ENCODE results near the gene ZNF343. TPM values are rescaled to one million over a fixed set of nuclear protein-coding genes. Genes with fewer than 3 reads are reported as not detected.
"Not testable (repeated sequence)": the region's sequence is repeated elsewhere in the genome, so short reads cannot be mapped to it uniquely, and the experiment has no call there.

Gene ZNF343
- total and polyA plus RNA-seq, 2 donors (not counting 1 experiment from before 2014, with no cell fraction given) = 11.6 to 23.4 TPM

- Mint-ChIP-seq H3K9me3 (ENCODE audit: insufficient read depth) (no peaks in the 10 kb centered on the region), H3K4me1 (peaks cover 20% of the 10 kb centered on the region), H3K27me3 (peaks cover 18% of the 10 kb centered on the region), H3K4me3 (peak overlapping the region; percentile 50), H3K27ac (peak overlapping the region; percentile 50)
- CTCF ChIA-PET = interaction anchor here (1.5 to 3.9 kb wide), 2 partner anchors 16 to 37 kb away, joined by 4 to 48 read pairs; partner anchors contain the start of gene SNRPB
- peaks cover 0 to 5% (median 1%) of the 10 kb centered on the region in 4 experiments for H3K27me3 ChIP-seq (replicated peaks in 1 of 4; ENCODE audit: control extremely low read depth in 1 of 4, control insufficient read depth in 3 of 4, insufficient read depth in 4 of 4, low read length in 3 of 4)
- no peaks in the 10 kb centered on the region for H3K9me3 ChIP-seq (ENCODE audit: control extremely low read depth in 1 of 3, control insufficient read depth in 2 of 3, insufficient read depth in 1 of 3, low read length in 2 of 3)
- no peak overlapping the region for H3K27ac ChIP-seq (ENCODE audit: low read length in 2 of 2)
- ATAC-seq (ENCODE audit: low read depth) = no peak
- TF ChIP-seq EZH2 (IDR thresholded peaks at IDR 0.05; ENCODE audit: borderline replicate concordance, insufficient read depth, low read depth, low read length, poor library complexity, severe bottlenecking) (no peak), CTCF (IDR thresholded peaks at IDR 0.05) (no peak)
- H3K36me3 ChIP-seq (replicated peaks in 1 of 2; ENCODE audit: control extremely low read depth in 1 of 2, control insufficient read depth in 1 of 2, extremely low read depth in 1 of 2, insufficient read depth in 2 of 2, low read length in 1 of 2) = no peaks in the 10 kb centered on the region
- no CpG with 5 or more reads among the region's 5 CpGs for WGBS (ENCODE audit: insufficient coverage)
- peak overlapping the region; percentile 99 for H2AFZ ChIP-seq (ENCODE audit: insufficient read depth, low read depth, low read length, poor library complexity, severe bottlenecking)
- H3K79me2 ChIP-seq (ENCODE audit: control insufficient read depth, insufficient read depth, low read length) = peaks cover 25% of the 10 kb centered on the region
- H4K20me1 ChIP-seq (ENCODE audit: control insufficient read depth, insufficient read depth, low read length, poor library complexity, severe bottlenecking) = no peaks in the 10 kb centered on the region
- H3K4me2 ChIP-seq (replicated peaks; ENCODE audit: low read depth, low read length, poor library complexity, severe bottlenecking) = peak overlapping the region; percentile 78
- H3K4me1 ChIP-seq (ENCODE audit: control insufficient read depth in 2 of 2, insufficient read depth in 2 of 2, low read length in 2 of 2) = peaks cover 8 to 16% of the 10 kb centered on the region in 2 donors
- H3K4me3 ChIP-seq (ENCODE audit: control extremely low read depth in 1 of 5, extremely low read depth in 1 of 5, insufficient read depth in 1 of 5, low read depth in 2 of 5, low read length in 4 of 5) = no peak overlapping the region
- intact Hi-C loops (cut with micrococcal nuclease) = no loop called here
- no peak for DNase-seq
- peak overlapping the region; percentile 76 for H3K9ac ChIP-seq (ENCODE audit: low read length)
- POLR2A ChIA-PET = no interaction called here
Observed at GRCh38 chr20:2507464-2507863, 1.3 kb downstream of the ZNF343 start.

GRCh38 chr20:2506426-2506825 is 2.3 kb downstream of the ZNF343 start:
- H3K4me3 Mint-ChIP-seq; H3K4me2 ChIP-seq (replicated peaks; ENCODE audit: low read depth, low read length, poor library complexity, severe bottlenecking); ATAC-seq (ENCODE audit: low read depth); POLR2A ChIA-PET; H3K36me3 ChIP-seq (replicated peaks in 1 of 2; ENCODE audit: control extremely low read depth in 1 of 2, control insufficient read depth in 1 of 2, extremely low read depth in 1 of 2, insufficient read depth in 2 of 2, low read length in 1 of 2); H3K27ac Mint-ChIP-seq; H3K4me3 ChIP-seq (ENCODE audit: control extremely low read depth in 1 of 5, extremely low read depth in 1 of 5, insufficient read depth in 1 of 5, low read depth in 2 of 5, low read length in 4 of 5); H2AFZ ChIP-seq (ENCODE audit: insufficient read depth, low read depth, low read length, poor library complexity, severe bottlenecking); intact Hi-C loops (cut with micrococcal nuclease); H3K9me3 ChIP-seq (ENCODE audit: control extremely low read depth in 1 of 3, control insufficient read depth in 2 of 3, insufficient read depth in 1 of 3, low read length in 2 of 3); DNase-seq; H3K27me3 ChIP-seq (replicated peaks in 1 of 4; ENCODE audit: control extremely low read depth in 1 of 4, control insufficient read depth in 3 of 4, insufficient read depth in 4 of 4, low read length in 3 of 4); H4K20me1 ChIP-seq (ENCODE audit: control insufficient read depth, insufficient read depth, low read length, poor library complexity, severe bottlenecking); H3K9ac ChIP-seq (ENCODE audit: low read length); H3K9me3 Mint-ChIP-seq (ENCODE audit: insufficient read depth); H3K27me3 Mint-ChIP-seq; H3K27ac ChIP-seq (ENCODE audit: low read length in 2 of 2): not testable (repeated sequence)
- CTCF ChIA-PET = interaction anchor here (1.5 to 3.9 kb wide), 2 partner anchors 17 to 36 kb away, joined by 4 to 48 read pairs; partner anchors contain the start of gene SNRPB
- Histone ChIP-seq H3K79me2 (ENCODE audit: control insufficient read depth, insufficient read depth, low read length) (peaks cover 25% of the 10 kb centered on the region), H3K4me1 (ENCODE audit: control insufficient read depth in 2 of 2, insufficient read depth in 2 of 2, low read length in 2 of 2) (peaks cover 8 to 16% of the 10 kb centered on the region in 2 donors)
- 100% methylated on average over 1 of the region's 5 CpGs for WGBS (ENCODE audit: insufficient coverage)
- H3K4me1 Mint-ChIP-seq = peaks cover 20% of the 10 kb centered on the region

GRCh38 chr20:2504803-2505202 is 3.9 kb downstream of the ZNF343 start:
- H3K27ac Mint-ChIP-seq; H3K9me3 Mint-ChIP-seq (ENCODE audit: insufficient read depth); H3K4me3 Mint-ChIP-seq; H3K9me3 ChIP-seq (ENCODE audit: control extremely low read depth in 1 of 3, control insufficient read depth in 2 of 3, insufficient read depth in 1 of 3, low read length in 2 of 3); H4K20me1 ChIP-seq (ENCODE audit: control insufficient read depth, insufficient read depth, low read length, poor library complexity, severe bottlenecking); POLR2A ChIA-PET; ATAC-seq (ENCODE audit: low read depth); H3K9ac ChIP-seq (ENCODE audit: low read length); intact Hi-C loops (cut with micrococcal nuclease); H3K4me3 ChIP-seq (ENCODE audit: control extremely low read depth in 1 of 5, extremely low read depth in 1 of 5, insufficient read depth in 1 of 5, low read depth in 2 of 5, low read length in 4 of 5); DNase-seq; H3K27ac ChIP-seq (ENCODE audit: low read length in 2 of 2); H3K27me3 Mint-ChIP-seq; H3K27me3 ChIP-seq (replicated peaks in 1 of 4; ENCODE audit: control extremely low read depth in 1 of 4, control insufficient read depth in 3 of 4, insufficient read depth in 4 of 4, low read length in 3 of 4); H3K36me3 ChIP-seq (replicated peaks in 1 of 2; ENCODE audit: control extremely low read depth in 1 of 2, control insufficient read depth in 1 of 2, extremely low read depth in 1 of 2, insufficient read depth in 2 of 2, low read length in 1 of 2); H3K4me2 ChIP-seq (replicated peaks; ENCODE audit: low read depth, low read length, poor library complexity, severe bottlenecking); H2AFZ ChIP-seq (ENCODE audit: insufficient read depth, low read depth, low read length, poor library complexity, severe bottlenecking): not testable (repeated sequence)
- H3K4me1 Mint-ChIP-seq = peaks cover 20% of the 10 kb centered on the region
- CTCF ChIA-PET = interaction anchor here (1.1 kb wide), 1 partner anchor 17 kb away, joined by 3 read pairs; no protein-coding TSS in a partner anchor
- H3K79me2 ChIP-seq (ENCODE audit: control insufficient read depth, insufficient read depth, low read length) = peaks cover 25% of the 10 kb centered on the region
- H3K4me1 ChIP-seq (ENCODE audit: control insufficient read depth in 2 of 2, insufficient read depth in 2 of 2, low read length in 2 of 2) = peaks cover 8 to 16% of the 10 kb centered on the region in 2 donors
- WGBS (ENCODE audit: insufficient coverage) = 83% methylated on average over 1 of the region's 2 CpGs
